ENCODE data around the gene RMND1. TPM values are rescaled to one million over a fixed set of nuclear protein-coding genes. Genes with fewer than 3 reads are reported as not detected.
A peak's percentile ranks its signal among the peaks of the same experiment; 100 is the strongest.

The RMND1 gene
- total and polyA plus RNA-seq, 9 of the 15 experiments (the other 6 are each of a cell fraction or from before 2014, with no cell fraction given) = 26.9 to 47.8 (median 36.2) TPM

GRCh38 chr6:151392427-151392826, 59.5 kb downstream of the RMND1 start:
- ChIA-PET POLR2A (interaction anchor here (0.9 to 1.0 kb wide), 2 partner anchors 9 to 19 kb away, joined by 3 to 4 read pairs; no protein-coding TSS in a partner anchor), CTCF (ENCODE audit: low intra/inter-chr PET ratio) (no interaction called here)
- H3K79me2 ChIP-seq (ENCODE audit: control insufficient read depth, insufficient read depth, low read length) = peaks cover 86% of the 10 kb centered on the region
- H3K4me3 ChIP-seq = peak overlapping the region; percentile 93
- no peak for DNase-seq (ENCODE audit: extremely low read depth in 1 of 4, low spot score in 3 of 4)
- peak overlapping the region in 1 of 2 experiments; percentile 70; a peak in 3 of 4 replicates for H3K9ac ChIP-seq (ENCODE audit: insufficient read depth in 1 of 2, low read depth in 2 of 2, low read length in 2 of 2)
- no peaks in the 10 kb centered on the region for H3K9me1 ChIP-seq (ENCODE audit: control insufficient read depth, insufficient read depth, low read length)
- no peak for ATAC-seq
- no TSS peak for BruUV-seq (replicated peaks)
- H3K36me3 ChIP-seq (ENCODE audit: control insufficient read depth, insufficient read depth, low read length) = peaks cover 48% of the 10 kb centered on the region
- FAIRE-seq = no peak
- H3K27ac ChIP-seq (ENCODE audit: extremely low read depth, low read depth, low read length) = peak overlapping the region; percentile 64
- H3K27me3 ChIP-seq (ENCODE audit: control insufficient read depth in 2 of 2, insufficient read depth in 2 of 2, low read length in 2 of 2) = no peaks in the 10 kb centered on the region
- H3K4me2 ChIP-seq (ENCODE audit: insufficient read depth, low read length) = peak overlapping the region; percentile 85
- 0 out of 2 replicates have a peak, but pooled peaks have one; percentile 23 for TF ChIP-seq ELF1 (tag; IDR thresholded peaks at IDR 0.05)
- TF ChIP-seq ELF2 (CRISPR knock-in tag; IDR thresholded peaks at IDR 0.05) = 0 out of 2 replicates have a peak, but pooled peaks have one; percentile 3
- no peak for TF ChIP-seq CBX8 (IDR thresholded peaks at IDR 0.05; ENCODE audit: borderline replicate concordance, extremely low read depth, low read depth, low read length, poor library complexity, severe bottlenecking)
- no peaks in the 10 kb centered on the region for H3K9me3 ChIP-seq (replicated peaks; ENCODE audit: control insufficient read depth, insufficient read depth, low read depth, low read length)
- in situ Hi-C loops (cut with MboI) (no loop called here), intact Hi-C loops (cut with micrococcal nuclease) (loop anchor here (5.0 kb wide), 2 partner anchors 1590 to 1610 kb away; partner anchors contain the start of genes FBXO5 and MTRF1L)
- WGBS (ENCODE audit: insufficient coverage, low coverage, missing lambda C conversion rate) = 4% methylated on average over 3 of the region's 3 CpGs
- peaks cover 15% of the 10 kb centered on the region; the same call in 1 of the 2 replicates for H4K20me1 ChIP-seq (replicated peaks; ENCODE audit: control insufficient read depth, insufficient read depth, low read length)
- H3K4me1 ChIP-seq (replicated peaks in 1 of 2; ENCODE audit: control insufficient read depth in 2 of 2, insufficient read depth in 2 of 2, low read length in 2 of 2) = peaks cover 10 to 30% of the 10 kb centered on the region in 2 experiments; a peak in 4 of 5 replicates
- H2AFZ ChIP-seq (ENCODE audit: low read depth, low read length) = no peak overlapping the region

Data from K562 (cell line).